Tibial nerve (tissue), 4 donors: ENCODE results near the gene SMARCC1.

Experiments used
- EP300 ChIP-seq, 2 donors: sonication (generic); formaldehyde crosslinking; IDR thresholded peaks; one replicate each; pipeline ENCODE4 v1.6.1; 2017; ENCODE audit warnings: antibody characterized with exemption in 2 of 2, mild to moderate bottlenecking in 1 of 2
- TF ChIP-seq, protein P1 (sequence below), 5 experiments: fragments of 200-600 bp in 3 of 5; fragments of 450-650 bp in 2 of 5; sonication (generic) in 3 of 5; IDR thresholded peaks; one replicate each; pipeline ENCODE4 v1.5.1; 2016 to 2019; ENCODE audit warnings: antibody characterized with exemption in 5 of 5, mild to moderate bottlenecking in 3 of 5, moderate library complexity in 2 of 5

DNA sequence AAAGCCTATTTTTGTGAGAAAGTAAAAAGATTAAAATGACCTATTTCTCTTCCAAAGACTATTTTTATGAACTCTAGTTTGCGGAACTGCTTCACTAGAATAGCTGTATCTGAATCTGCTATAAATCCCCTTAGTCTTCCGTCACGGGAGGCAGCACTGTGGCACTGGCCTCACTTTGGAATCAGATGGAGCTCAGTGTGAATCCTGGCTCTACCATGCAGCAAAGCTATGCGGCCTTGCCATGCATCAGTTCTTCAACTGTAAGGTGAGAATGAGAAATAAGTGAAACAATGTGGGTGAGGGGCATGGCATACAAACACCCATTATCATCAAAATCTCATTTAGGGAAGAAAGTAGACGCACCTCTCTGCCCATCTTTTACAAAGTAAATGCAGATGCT, 175.5 kb downstream of the SMARCC1 start:
- TF ChIP-seq, protein P1, sequence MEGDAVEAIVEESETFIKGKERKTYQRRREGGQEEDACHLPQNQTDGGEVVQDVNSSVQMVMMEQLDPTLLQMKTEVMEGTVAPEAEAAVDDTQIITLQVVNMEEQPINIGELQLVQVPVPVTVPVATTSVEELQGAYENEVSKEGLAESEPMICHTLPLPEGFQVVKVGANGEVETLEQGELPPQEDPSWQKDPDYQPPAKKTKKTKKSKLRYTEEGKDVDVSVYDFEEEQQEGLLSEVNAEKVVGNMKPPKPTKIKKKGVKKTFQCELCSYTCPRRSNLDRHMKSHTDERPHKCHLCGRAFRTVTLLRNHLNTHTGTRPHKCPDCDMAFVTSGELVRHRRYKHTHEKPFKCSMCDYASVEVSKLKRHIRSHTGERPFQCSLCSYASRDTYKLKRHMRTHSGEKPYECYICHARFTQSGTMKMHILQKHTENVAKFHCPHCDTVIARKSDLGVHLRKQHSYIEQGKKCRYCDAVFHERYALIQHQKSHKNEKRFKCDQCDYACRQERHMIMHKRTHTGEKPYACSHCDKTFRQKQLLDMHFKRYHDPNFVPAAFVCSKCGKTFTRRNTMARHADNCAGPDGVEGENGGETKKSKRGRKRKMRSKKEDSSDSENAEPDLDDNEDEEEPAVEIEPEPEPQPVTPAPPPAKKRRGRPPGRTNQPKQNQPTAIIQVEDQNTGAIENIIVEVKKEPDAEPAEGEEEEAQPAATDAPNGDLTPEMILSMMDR (IDR thresholded peaks at IDR 0.05) = no peak
- no peak for TF ChIP-seq EP300 (IDR thresholded peaks at IDR 0.05)
